Esophagus muscularis mucosa (tissue), 4 donors: ENCODE data around the gene CD3E.

Source experiments
- EP300 ChIP-seq: sonication (generic); formaldehyde crosslinking; IDR thresholded peaks from one replicate; pipeline ENCODE4 v1.6.1; 2017; ENCODE audit warnings: antibody characterized with exemption
- POLR2AphosphoS5 ChIP-seq, 2 donors: sonication (generic); formaldehyde crosslinking; IDR thresholded peaks; one replicate each; pipeline ENCODE4 v1.6.1; 2017; ENCODE audit warnings: antibody characterized with exemption in 2 of 2
- TF ChIP-seq, protein P1 (sequence below), 3 experiments: fragments of 200-600 bp in 2 of 3; fragments of 450-650 bp in 1 of 3; sonication (generic) in 2 of 3; IDR thresholded peaks; one replicate each; pipeline ENCODE4 v1.5.1; 2017 to 2019; ENCODE audit warnings: antibody characterized with exemption in 3 of 3, mild to moderate bottlenecking in 2 of 3, moderate library complexity in 1 of 3

DNA sequence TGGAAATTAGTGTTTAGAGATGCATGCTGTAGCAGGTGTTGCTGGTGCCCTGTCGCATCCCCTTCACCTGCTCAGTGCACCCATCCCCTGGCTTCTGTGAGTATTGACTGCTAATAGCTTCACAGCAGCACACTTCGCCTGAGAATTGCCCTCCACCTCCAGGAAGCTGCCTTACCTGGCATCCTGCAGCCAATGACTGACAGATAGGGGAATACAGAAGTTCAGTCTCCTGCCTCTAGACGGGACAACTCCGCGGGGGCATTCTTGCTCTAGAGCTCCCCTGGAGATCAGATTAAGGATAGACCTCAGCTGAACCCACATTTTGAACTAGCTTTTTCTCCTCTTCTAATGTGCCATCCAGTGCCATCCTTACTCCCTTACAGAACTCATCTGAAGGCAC, 9.3 kb upstream of the CD3E start:
- TF ChIP-seq, protein P1, sequence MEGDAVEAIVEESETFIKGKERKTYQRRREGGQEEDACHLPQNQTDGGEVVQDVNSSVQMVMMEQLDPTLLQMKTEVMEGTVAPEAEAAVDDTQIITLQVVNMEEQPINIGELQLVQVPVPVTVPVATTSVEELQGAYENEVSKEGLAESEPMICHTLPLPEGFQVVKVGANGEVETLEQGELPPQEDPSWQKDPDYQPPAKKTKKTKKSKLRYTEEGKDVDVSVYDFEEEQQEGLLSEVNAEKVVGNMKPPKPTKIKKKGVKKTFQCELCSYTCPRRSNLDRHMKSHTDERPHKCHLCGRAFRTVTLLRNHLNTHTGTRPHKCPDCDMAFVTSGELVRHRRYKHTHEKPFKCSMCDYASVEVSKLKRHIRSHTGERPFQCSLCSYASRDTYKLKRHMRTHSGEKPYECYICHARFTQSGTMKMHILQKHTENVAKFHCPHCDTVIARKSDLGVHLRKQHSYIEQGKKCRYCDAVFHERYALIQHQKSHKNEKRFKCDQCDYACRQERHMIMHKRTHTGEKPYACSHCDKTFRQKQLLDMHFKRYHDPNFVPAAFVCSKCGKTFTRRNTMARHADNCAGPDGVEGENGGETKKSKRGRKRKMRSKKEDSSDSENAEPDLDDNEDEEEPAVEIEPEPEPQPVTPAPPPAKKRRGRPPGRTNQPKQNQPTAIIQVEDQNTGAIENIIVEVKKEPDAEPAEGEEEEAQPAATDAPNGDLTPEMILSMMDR (IDR thresholded peaks at IDR 0.05), result no peak
- TF ChIP-seq POLR2AphosphoS5 (IDR thresholded peaks at IDR 0.05) (no peak), EP300 (no peak)
